Measurements from ENCODE around the gene CLEC3B. TPM values are rescaled to one million over a fixed set of nuclear protein-coding genes. Genes with fewer than 3 reads are reported as not detected.

The CLEC3B gene
- total RNA-seq, 6 experiments from 2014 or later, result 1.00 to 1.9 (median 1.2) TPM

DNA sequence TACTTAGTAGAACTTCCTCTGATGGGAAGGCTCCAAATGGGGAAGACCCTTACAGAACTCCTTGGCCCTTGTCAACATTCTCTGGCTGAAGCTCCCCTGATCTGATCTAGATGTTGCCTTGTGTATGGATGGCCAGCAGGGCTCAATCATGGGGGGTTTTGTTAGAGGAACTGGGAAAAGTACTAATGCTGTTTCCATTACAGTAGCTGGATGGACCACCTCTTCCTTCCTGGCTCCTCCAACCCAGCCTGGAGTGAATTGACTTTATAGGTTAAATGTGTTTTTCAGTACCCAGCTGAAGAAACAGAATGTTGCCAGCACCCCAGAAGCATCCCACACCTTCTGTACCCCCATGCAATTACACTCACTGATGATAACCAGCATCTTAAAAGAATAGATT lies 22.7 kb upstream of the CLEC3B start:
- Mint-ChIP-seq H3K4me3 (no peak overlapping the region), H3K36me3 (ENCODE audit: low read depth) (peaks cover 43% of the 10 kb centered on the region)
- TF ChIP-seq, protein P1, sequence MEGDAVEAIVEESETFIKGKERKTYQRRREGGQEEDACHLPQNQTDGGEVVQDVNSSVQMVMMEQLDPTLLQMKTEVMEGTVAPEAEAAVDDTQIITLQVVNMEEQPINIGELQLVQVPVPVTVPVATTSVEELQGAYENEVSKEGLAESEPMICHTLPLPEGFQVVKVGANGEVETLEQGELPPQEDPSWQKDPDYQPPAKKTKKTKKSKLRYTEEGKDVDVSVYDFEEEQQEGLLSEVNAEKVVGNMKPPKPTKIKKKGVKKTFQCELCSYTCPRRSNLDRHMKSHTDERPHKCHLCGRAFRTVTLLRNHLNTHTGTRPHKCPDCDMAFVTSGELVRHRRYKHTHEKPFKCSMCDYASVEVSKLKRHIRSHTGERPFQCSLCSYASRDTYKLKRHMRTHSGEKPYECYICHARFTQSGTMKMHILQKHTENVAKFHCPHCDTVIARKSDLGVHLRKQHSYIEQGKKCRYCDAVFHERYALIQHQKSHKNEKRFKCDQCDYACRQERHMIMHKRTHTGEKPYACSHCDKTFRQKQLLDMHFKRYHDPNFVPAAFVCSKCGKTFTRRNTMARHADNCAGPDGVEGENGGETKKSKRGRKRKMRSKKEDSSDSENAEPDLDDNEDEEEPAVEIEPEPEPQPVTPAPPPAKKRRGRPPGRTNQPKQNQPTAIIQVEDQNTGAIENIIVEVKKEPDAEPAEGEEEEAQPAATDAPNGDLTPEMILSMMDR (IDR thresholded peaks at IDR 0.05), result no peak

DNA sequence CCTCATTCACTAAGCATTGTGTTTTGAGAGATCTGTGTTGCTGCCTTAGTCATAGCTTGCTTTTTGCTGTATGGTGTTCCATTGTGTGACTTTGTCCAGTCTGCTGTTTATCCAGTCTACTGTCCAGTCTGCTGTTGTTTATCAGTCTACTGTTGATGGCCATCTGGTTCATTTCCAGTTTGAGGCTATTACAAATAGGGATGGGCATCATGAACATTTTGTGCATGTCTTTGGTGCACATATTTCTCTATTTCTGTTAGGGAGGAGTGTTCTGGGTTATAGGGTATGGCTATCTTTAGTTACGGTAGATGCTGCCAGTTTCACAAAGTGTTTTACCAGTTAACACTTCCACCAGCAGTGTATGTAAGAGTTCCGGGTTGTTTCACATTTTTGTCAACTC lies 22.2 kb upstream of the CLEC3B start:
- Mint-ChIP-seq H3K4me3 (no peak overlapping the region), H3K9me3 (no peaks in the 10 kb centered on the region; the same call in 1 of the 2 replicates), H3K27me3 (ENCODE audit: insufficient read depth) (peaks cover 2% of the 10 kb centered on the region; the same call in 1 of the 2 replicates), H3K4me1 (ENCODE audit: low read depth) (peaks cover 18% of the 10 kb centered on the region), H3K36me3 (ENCODE audit: low read depth) (peaks cover 46% of the 10 kb centered on the region), H3K27ac (no peak overlapping the region)
- TF ChIP-seq, protein P1 (IDR thresholded peaks at IDR 0.05), result no peak
- DNase-seq, result no peak

More for the DNA sequence above, 22.7 kb upstream of the CLEC3B start:
- no peak for DNase-seq
- Mint-ChIP-seq H3K27me3 (ENCODE audit: insufficient read depth) (peaks cover 2% of the 10 kb centered on the region; the same call in 1 of the 2 replicates), H3K4me1 (ENCODE audit: low read depth) (peaks cover 13% of the 10 kb centered on the region), H3K27ac (no peak overlapping the region), H3K9me3 (no peaks in the 10 kb centered on the region; the same call in 1 of the 2 replicates)

- Mint-ChIP-seq H3K4me1 (ENCODE audit: low read depth) (peaks cover 50% of the 10 kb centered on the region), H3K4me3 (no peak overlapping the region), H3K36me3 (ENCODE audit: low read depth) (peaks cover 46% of the 10 kb centered on the region), H3K9me3 (no peaks in the 10 kb centered on the region; the same call in 1 of the 2 replicates), H3K27me3 (ENCODE audit: insufficient read depth) (peaks cover 2% of the 10 kb centered on the region; the same call in 1 of the 2 replicates), H3K27ac (no peak overlapping the region)
- TF ChIP-seq, protein P1 (IDR thresholded peaks at IDR 0.05), result no peak
- DNase-seq, result no peak
Observed at GRCh38 chr3:45007091-45007490, 19.0 kb upstream of the CLEC3B start.

DNA sequence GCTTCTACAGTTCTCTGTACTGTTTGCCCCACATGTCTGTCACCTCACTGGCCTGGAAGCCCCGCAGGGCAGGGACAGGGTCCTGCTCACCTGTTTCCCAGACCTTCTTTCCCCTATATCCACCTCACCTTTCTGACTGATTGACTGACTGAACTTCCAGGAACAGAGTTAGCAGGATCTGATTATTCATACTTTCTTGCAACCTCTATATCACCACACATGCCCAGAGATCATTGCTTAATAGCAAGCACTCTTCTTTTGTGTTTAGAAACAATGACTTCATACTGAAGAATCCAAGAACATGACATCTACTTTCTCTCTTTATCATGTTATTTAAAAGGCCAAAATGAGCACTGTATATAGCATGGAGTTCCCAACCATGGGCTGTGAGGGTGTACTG lies 18.0 kb upstream of the CLEC3B start:
- Mint-ChIP-seq H3K36me3 (ENCODE audit: low read depth) (peaks cover 54% of the 10 kb centered on the region), H3K9me3 (no peaks in the 10 kb centered on the region; the same call in 1 of the 2 replicates), H3K27me3 (ENCODE audit: insufficient read depth) (peaks cover 2% of the 10 kb centered on the region; the same call in 1 of the 2 replicates), H3K4me1 (ENCODE audit: low read depth) (peaks cover 60% of the 10 kb centered on the region), H3K27ac (peak overlapping the region; percentile 54), H3K4me3 (no peak overlapping the region)
- TF ChIP-seq, protein P1 (IDR thresholded peaks at IDR 0.05), result no peak
- peak; percentile 67 for DNase-seq

- peaks cover 65% of the 10 kb centered on the region for H3K4me1 Mint-ChIP-seq (ENCODE audit: low read depth)
- H3K36me3 Mint-ChIP-seq (ENCODE audit: low read depth), result peaks cover 45% of the 10 kb centered on the region
Observed at GRCh38 chr3:45009868-45010267, 16.2 kb upstream of the CLEC3B start.

More at GRCh38 chr3:45009868-45010267, 16.2 kb upstream of the CLEC3B start:
- Mint-ChIP-seq H3K27me3 (ENCODE audit: insufficient read depth) (peaks cover 2% of the 10 kb centered on the region; the same call in 1 of the 2 replicates), H3K9me3 (no peaks in the 10 kb centered on the region; the same call in 1 of the 2 replicates), H3K27ac (peak overlapping the region; percentile 25; the same call in 1 of the 2 replicates), H3K4me3 (no peak overlapping the region)
- TF ChIP-seq, protein P1 (IDR thresholded peaks at IDR 0.05), result no peak
- no peak for DNase-seq

Measured in HFFc6 (cell line).